HL-60 (cell line): ENCODE data around the gene AR.

Source experiments
- DNase-seq, 2 experiments: peaks; one replicate each; pipeline ENCODE4 v3.0.0-alpha.2; 2010 to 2020; ENCODE audit warnings: low read depth in 1 of 2, low spot score in 1 of 2
- H3K27ac ChIP-seq: fragments of 250-450 bp; sonication (Bioruptor Pico); replicated peaks from 2 replicates; pipeline ENCODE4 v1.5.1; 2020; ENCODE audit warnings: mild to moderate bottlenecking, moderate library complexity
- H3K27me3 ChIP-seq: fragments of 250-450 bp; sonication (Bioruptor Pico); 2 replicates; pipeline ENCODE4 v1.5.1; 2021; ENCODE audit warnings: mild to moderate bottlenecking, moderate library complexity; ENCODE audit not compliant: insufficient read depth, poor library complexity, severe bottlenecking
- H3K4me3 ChIP-seq: replicated peaks from 2 replicates; pipeline ENCODE4 v1.5.1; 2011; ENCODE audit warnings: mild to moderate bottlenecking, control low read depth, low read length; ENCODE audit not compliant: insufficient read depth
- GABPA ChIP-seq: IDR thresholded peaks from 2 replicates; pipeline ENCODE4 v1.6.1; 2012; ENCODE audit warnings: low read depth
- POLR2AphosphoS5 ChIP-seq: IDR thresholded peaks from 2 replicates; pipeline ENCODE4 v1.6.1; 2012; ENCODE audit warnings: low read depth
- SPI1 ChIP-seq: IDR thresholded peaks from 2 replicates; pipeline ENCODE4 v1.6.1; 2012; ENCODE audit warnings: low read depth, mild to moderate bottlenecking, borderline replicate concordance
- TF ChIP-seq, protein P1 (sequence below): IDR thresholded peaks from one replicate; pipeline ENCODE4 v1.5.1; 2011; ENCODE audit warnings: low read length, control low read depth, inconsistent platforms; ENCODE audit not compliant: insufficient read depth
- TF ChIP-seq, protein P2 (sequence below): IDR thresholded peaks from 2 replicates; pipeline ENCODE4 v1.6.1; 2012; ENCODE audit warnings: low read depth; ENCODE audit not compliant: insufficient replicate concordance

Gene AR

DNA sequence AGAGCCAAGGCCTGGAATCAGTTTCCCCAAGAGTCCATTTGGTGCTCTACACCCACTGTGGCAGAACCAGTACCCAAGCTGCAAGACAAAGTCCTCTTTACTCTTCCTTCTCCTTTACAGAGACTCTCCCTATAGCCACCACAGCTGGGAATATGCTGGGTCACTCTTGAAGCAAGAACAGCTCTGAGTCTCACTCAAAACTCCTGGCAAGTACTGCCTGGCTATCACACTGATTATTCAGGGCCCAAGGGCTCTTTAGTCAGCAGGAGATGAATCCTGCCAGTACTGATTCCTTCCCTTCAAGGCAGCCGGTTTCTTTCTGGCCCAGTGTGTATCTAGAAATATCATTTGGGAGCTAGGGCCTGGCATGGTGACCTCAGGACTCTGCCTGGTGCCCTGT lies 130.9 kb downstream of the AR start:
- no peak for DNase-seq
- no peaks in the 10 kb centered on the region for H3K27me3 ChIP-seq
- H3K27ac ChIP-seq = no peak overlapping the region
- TF ChIP-seq, protein P1, sequence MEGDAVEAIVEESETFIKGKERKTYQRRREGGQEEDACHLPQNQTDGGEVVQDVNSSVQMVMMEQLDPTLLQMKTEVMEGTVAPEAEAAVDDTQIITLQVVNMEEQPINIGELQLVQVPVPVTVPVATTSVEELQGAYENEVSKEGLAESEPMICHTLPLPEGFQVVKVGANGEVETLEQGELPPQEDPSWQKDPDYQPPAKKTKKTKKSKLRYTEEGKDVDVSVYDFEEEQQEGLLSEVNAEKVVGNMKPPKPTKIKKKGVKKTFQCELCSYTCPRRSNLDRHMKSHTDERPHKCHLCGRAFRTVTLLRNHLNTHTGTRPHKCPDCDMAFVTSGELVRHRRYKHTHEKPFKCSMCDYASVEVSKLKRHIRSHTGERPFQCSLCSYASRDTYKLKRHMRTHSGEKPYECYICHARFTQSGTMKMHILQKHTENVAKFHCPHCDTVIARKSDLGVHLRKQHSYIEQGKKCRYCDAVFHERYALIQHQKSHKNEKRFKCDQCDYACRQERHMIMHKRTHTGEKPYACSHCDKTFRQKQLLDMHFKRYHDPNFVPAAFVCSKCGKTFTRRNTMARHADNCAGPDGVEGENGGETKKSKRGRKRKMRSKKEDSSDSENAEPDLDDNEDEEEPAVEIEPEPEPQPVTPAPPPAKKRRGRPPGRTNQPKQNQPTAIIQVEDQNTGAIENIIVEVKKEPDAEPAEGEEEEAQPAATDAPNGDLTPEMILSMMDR = no peak
- TF ChIP-seq POLR2AphosphoS5 = no peak
- TF ChIP-seq, protein P2, sequence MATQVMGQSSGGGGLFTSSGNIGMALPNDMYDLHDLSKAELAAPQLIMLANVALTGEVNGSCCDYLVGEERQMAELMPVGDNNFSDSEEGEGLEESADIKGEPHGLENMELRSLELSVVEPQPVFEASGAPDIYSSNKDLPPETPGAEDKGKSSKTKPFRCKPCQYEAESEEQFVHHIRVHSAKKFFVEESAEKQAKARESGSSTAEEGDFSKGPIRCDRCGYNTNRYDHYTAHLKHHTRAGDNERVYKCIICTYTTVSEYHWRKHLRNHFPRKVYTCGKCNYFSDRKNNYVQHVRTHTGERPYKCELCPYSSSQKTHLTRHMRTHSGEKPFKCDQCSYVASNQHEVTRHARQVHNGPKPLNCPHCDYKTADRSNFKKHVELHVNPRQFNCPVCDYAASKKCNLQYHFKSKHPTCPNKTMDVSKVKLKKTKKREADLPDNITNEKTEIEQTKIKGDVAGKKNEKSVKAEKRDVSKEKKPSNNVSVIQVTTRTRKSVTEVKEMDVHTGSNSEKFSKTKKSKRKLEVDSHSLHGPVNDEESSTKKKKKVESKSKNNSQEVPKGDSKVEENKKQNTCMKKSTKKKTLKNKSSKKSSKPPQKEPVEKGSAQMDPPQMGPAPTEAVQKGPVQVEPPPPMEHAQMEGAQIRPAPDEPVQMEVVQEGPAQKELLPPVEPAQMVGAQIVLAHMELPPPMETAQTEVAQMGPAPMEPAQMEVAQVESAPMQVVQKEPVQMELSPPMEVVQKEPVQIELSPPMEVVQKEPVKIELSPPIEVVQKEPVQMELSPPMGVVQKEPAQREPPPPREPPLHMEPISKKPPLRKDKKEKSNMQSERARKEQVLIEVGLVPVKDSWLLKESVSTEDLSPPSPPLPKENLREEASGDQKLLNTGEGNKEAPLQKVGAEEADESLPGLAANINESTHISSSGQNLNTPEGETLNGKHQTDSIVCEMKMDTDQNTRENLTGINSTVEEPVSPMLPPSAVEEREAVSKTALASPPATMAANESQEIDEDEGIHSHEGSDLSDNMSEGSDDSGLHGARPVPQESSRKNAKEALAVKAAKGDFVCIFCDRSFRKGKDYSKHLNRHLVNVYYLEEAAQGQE = no peak
- TF ChIP-seq GABPA = no peak
- no peak for TF ChIP-seq SPI1
- H3K4me3 ChIP-seq = no peak overlapping the region

DNA sequence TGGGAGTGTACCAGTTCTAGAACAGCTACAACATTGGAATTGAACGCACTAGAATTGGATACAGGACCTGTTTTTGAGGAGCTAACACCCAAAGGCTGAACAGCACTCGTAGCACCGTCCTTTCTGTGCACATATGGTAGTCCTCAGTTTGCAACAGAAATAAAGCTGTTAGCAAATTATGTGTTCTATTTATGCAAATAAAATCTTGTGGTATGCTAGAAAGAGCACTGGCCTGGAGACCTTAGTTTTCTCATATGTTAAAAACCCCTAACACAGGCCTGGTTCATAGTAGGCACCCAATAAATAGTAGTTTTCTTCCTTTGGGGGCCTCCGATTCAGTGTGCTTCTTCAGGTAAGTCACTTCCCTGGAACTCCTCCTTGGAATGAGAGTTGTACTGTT lies 140.3 kb downstream of the AR start:
- TF ChIP-seq POLR2AphosphoS5 (no peak), SPI1 (no peak)
- H3K4me3 ChIP-seq = no peak overlapping the region
- no peak for DNase-seq
- H3K27ac ChIP-seq = no peak overlapping the region
- H3K27me3 ChIP-seq = no peaks in the 10 kb centered on the region

DNA sequence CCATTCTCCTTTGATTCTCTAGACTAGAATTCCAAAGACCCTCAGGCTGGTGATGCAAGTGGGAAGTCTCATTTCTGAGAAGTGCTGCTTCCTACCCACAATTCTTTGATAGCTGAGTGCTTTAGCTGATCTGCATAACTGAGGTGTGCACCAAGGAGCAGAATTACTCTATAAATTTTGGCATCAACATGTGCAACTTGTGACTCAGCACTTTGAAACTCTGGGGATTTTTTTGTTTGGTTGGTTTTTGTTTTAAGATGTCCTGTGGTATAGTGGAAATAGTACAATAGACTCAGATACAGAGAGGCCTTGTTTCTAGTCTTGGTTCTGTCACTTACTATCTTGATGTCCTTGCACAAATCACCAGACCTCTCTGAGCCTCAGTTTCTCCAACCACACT lies 148.4 kb downstream of the AR start:
- H3K4me3 ChIP-seq = no peak overlapping the region
- DNase-seq = no peak
- H3K27ac ChIP-seq = no peak overlapping the region
- no peaks in the 10 kb centered on the region for H3K27me3 ChIP-seq
- TF ChIP-seq, protein P1 = no peak
- TF ChIP-seq POLR2AphosphoS5 (no peak), GABPA (no peak), SPI1 (no peak)
- TF ChIP-seq, protein P2 = no peak

DNA sequence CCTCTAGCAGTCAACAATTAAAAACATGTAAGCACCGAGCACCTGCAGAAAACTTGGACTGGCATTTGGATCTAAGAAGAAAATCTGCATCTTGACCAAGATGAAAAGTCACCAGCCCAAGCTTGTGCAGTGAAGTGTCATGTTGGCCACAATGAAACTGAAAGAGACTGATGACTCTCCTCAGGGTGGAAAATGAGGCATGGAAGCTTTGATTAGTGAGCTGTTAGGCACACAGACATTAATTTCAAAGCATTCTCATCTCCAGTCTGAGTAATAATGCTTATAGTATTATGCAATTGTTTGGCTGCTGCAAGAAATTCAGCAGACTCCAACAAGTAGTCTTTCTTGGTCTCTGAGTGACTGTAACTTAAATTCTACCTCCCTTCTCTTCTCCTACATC lies 150.1 kb downstream of the AR start:
- H3K27ac ChIP-seq = no peak overlapping the region
- H3K4me3 ChIP-seq = no peak overlapping the region
- DNase-seq = no peak
- TF ChIP-seq SPI1 (no peak), POLR2AphosphoS5 (no peak), GABPA (no peak)
- TF ChIP-seq, protein P1 = no peak
- TF ChIP-seq, protein P2 = no peak
- H3K27me3 ChIP-seq = no peaks in the 10 kb centered on the region
